SKM-1 treated with dmso at 0.1 percent for 144 hours (cell line): ENCODE results near the gene DNAJC19.
A peak's percentile ranks its signal among the peaks of the same experiment; 100 is the strongest.
"Not testable (repeated sequence)": the region's sequence is repeated elsewhere in the genome, so short reads cannot be mapped to it uniquely, and the experiment has no call there.

ENCODE experiments used
- DNase-seq: peaks from one replicate; lab custom pipeline; 2025; ENCODE audit not compliant: unreplicated experiment; lab: John Stamatoyannopoulos, UW

Gene DNAJC19

DNA sequence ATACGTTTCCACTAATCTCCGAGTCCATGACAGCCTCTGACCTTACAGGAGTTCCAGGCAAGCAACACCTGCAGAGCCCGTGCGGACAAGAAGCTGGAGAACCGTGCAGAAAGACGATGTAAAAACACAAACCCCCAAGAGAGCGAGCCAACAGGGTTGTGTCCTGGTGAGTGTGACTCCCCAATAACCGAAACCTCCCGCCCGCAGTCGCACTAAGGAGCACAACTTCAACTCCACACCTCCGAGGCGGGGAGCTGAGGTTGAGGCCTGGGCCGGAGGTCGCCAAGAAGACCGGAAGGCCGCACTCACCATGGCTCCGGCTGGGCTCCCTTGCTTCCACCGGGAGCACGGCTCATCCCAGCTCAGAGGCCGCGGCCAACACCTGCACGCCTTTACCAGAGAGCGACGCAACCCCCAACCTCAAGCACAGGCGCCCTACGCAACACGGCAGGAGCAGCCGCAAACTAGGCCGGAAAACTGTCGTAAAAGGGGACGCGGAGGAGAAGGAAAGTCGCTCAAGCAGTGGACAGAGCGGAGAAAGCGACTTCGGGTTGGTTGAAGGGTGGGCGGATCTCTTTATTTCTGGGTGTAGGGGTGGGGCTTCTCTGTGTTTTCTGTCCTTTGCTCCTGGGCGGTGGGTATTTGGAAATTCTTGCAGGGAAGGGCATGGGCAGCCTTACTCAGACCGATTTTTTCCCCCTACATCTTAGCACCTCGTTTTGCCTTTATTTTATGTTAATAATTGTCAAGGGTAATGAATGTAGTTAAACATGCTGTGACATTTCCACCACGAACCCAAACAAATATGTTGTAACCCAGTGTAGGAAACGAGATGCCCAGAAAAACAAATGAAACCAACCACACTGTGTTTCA lies at the start of gene DNAJC19:
DNAJC19 (minus strand) TSS at position 446 of the 873 bp plus-strand sequence; CDS start at position 312, 134 bp downstream.
- DNase-seq, result peak; percentile 96

DNA sequence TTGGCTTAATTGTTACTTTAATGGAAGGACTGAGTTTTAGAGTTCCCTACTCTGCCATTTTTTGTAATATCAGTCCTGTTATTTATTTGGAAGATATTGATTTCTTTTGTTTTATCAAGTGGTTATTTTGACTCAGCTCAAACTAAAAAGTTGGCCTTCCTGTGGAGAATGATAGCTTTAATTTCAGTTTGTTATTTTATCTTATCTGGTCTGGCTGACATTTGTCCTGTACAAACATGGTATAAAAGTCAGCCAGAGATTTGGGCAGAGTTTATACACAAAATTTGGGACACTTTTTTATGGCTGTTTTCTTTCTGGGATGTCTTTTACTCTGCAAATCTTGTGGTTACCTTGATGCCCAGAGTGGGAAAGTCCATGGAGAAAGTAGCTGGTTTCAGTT lies 41.4 kb upstream of the DNAJC19 start:
- DNase-seq, result no peak

DNA sequence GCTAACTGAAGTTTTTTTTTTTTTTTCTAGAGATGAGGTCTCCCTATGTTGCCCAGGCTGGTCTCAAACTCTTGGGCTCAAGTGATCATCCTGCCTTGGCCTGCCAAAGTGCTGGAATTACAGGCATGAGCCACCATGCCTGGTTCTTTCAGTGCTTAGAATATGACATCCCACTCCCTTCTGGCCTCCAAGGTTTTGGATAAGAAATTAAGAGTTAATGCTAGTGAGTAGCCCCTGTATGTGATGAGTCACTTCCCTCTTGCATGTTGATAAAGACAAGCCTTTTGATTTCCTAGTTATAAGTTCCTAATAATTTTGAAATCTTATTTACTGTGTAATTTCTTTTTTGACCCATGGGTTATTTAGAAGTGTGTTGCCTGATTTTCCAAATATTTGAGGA lies 35.7 kb upstream of the DNAJC19 start:
- DNase-seq, result no peak

GRCh38 chr3:181017690-181018089 lies 28.2 kb upstream of the DNAJC19 start:
- no peak for DNase-seq

- no peak for DNase-seq
Measured at GRCh38 chr3:181009225-181009624, 19.7 kb upstream of the DNAJC19 start.

- DNase-seq, result no peak
Measured at GRCh38 chr3:181008796-181009195, 19.3 kb upstream of the DNAJC19 start.

- no peak for DNase-seq
Measured at GRCh38 chr3:181007262-181007661, 17.7 kb upstream of the DNAJC19 start.

DNA sequence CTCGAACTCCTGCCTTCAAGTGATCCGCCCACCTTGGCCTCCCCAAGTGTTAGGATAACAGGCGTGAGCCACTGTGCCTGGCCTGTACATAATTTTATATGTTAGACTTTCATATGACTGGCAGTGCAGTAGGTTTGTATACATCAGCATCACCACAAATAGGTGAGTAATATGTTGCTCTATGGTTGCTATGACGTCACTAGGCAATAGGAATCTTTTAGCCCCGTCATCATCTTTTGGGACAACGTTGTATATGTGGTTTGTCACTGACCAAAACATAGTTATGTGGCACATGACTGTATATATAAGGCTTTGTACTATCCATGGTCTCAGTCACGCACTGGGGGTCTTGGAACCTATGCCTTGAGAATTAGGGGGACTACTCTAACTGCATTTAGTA lies 17.0 kb upstream of the DNAJC19 start:
- no peak for DNase-seq

DNA sequence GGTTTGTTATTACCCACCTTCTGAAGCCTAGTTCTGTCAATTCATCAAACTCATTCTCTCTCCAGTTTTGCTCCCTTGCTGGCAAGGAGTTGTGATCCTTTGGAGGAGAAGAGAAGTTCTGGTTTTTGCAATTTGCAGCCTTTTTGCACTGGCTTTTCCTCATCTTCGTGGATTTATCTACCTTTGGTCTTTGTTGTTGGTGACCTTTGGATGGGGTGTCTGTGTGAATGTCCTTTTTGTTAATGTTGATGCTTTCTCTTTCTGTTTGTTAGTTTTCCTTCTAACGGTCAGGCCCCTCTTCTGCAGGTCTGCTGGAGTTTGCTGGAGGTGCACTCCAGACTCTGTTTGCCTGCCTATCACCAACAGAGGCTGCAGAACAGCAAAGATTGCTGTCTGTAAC lies 13.9 kb upstream of the DNAJC19 start:
- not testable (repeated sequence) for DNase-seq

GRCh38 chr3:181002331-181002730 lies 12.8 kb upstream of the DNAJC19 start:
- not testable (repeated sequence) for DNase-seq

DNA sequence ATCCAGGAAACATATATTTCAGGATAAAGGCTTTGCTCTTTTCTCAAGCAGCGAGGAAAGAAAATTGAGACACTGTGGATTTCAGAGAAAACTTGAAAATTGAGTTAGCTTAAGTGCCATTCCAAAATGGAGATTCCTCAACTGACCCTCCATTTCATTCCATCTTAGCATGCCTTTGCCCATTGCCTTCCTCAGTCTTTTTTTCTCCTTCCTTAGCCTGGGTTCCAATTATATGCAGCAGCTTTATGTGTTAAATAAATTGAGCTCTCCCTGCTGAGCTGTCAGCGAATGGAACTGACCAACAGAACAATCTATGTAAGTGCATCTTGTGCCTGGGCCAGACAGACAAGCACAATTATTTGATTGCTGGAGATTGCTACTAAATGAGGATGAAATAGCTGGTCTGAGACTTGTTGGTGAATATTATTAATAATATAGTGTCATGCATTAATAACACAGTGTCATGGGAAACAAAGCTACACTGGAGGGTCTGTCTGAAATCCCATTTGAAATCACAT lies 6.9 kb upstream of the DNAJC19 start:
- DNase-seq, result no peak

DNA sequence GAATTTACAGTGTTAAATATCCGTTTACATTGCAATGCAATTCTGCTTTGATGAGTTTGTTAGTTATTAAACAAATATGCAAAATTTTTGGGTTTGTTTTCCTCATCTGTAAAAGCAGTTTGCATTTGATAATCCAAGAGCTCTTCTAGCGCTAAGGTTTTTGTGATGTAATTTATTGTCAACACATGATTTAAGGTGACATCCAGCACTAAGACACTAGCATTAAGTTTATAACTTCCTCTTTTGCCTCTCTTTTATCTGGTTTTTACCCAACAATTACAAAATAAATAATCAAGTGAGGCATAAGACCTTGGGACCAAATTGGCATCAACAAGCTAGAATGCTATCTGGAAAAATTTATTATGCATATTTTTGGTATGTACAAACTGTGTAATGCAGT lies 969 bp upstream of the DNAJC19 start:
- DNase-seq, result no peak

DNA sequence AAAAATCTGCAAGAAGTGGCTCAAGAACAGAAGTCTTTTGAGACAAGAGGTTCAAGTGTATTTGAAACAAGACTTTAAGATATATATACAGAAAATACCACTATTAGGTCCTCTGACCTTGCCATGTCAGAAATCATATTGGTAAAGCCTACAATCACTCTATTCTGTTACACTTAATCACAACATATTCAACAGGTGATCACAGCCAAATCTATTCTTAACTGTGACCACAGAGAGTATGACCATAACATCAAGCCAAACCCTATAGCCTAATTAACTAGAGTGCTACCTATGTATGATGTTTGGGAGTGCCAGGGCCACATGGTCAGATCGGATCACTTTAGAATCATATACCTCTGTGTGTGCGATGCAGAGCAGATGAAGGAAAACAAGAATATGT lies 2.2 kb downstream of the DNAJC19 start:
- DNase-seq, result no peak

GRCh38 chr3:180986366-180986765 lies 3.2 kb downstream of the DNAJC19 start:
- not testable (repeated sequence) for DNase-seq

DNA sequence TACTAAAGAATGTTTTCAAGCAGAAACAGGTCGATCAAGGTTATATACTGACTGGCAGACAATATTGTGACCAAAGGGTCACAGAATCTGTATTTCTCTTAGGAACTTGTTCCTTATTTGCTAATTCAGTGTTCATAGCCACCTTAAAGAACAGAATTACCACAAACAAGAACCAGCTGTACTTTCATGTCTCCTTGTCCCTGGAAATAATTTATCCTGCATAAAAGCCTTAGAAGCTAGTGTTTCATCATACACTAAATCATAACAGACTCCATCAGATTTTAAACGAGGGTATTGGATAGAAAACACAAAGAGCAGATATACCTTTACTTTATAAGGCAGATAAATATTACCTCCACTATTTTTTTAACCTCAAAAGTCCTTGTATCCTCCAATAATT lies 6.4 kb downstream of the DNAJC19 start:
- DNase-seq, result no peak

- DNase-seq, result no peak
Measured at GRCh38 chr3:180981912-180982311, 7.6 kb downstream of the DNAJC19 start.

DNA sequence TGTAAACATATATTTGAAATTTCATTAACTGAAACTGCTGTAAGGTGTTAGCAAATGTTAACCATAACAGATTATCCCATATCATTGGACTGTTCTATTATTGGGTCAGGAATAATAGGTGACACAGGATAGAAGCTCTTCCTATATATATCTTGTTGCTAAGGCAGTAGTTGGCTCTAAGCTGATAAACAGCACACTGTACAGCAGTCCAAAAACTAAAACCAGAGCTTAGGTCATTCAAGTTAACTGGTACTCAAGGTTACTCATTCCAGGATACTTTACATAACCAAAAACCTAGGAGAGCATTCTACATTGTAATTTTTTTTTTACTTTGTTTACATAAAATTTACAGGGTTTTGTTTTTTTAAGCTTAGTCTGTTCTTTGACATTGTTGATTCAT lies 8.9 kb downstream of the DNAJC19 start:
- no peak for DNase-seq

- DNase-seq, result no peak
Measured at GRCh38 chr3:180979961-180980360, 9.6 kb downstream of the DNAJC19 start.

- DNase-seq, result no peak
Measured at GRCh38 chr3:180977498-180977897, 12.0 kb downstream of the DNAJC19 start.

- no peak for DNase-seq
Measured at GRCh38 chr3:180974286-180974685, 15.2 kb downstream of the DNAJC19 start.

- no peak for DNase-seq
Measured at GRCh38 chr3:180973543-180973942, 16.0 kb downstream of the DNAJC19 start.

GRCh38 chr3:180970931-180971330 lies 18.6 kb downstream of the DNAJC19 start:
- DNase-seq, result no peak

DNA sequence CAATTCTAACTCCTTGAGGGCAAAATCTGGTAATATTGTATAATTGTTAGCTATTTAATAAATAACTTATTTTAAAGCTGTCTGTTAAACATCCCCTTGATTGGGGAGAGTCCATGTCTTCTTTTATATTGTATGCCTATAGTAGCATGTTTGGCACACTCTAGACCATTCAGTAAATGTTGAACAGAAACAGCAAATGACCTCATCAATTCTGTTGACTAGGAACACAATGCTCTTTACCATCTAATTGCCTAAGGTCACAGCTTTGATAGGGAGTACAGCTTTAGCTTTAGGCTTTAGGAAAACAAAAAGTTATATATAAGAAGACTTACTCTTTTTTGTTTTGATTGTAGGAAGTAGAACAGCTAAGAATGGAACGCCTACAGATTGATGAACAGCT lies 27.0 kb downstream of the DNAJC19 start:
- DNase-seq, result no peak
